HEK293 (cell line): ENCODE results near the gene ETV1.

Experiments
- CTCF ChIA-PET: fragments of 350-600 bp; formaldehyde crosslinking; extraction: SDS; loops from one replicate; lab custom pipeline; 2021; ENCODE audit warnings: antibody characterized with exemption; lab: Yijun Ruan, JAX
- POLR2A ChIA-PET: fragments of 300-600 bp; formaldehyde crosslinking; extraction: SDS; loops from one replicate; lab custom pipeline; 2020; ENCODE audit warnings: antibody characterized with exemption, inconsistent platforms; lab: Yijun Ruan, JAX
- H3K27ac ChIP-seq: fragments of 200-500 bp; sonication (Bioruptor generic); 2 replicates; pipeline ENCODE4 v1.5.1; 2014; ENCODE audit warnings: low read depth, low read length, control low read depth, inconsistent platforms; ENCODE audit errors: extremely low read depth
- H3K36me3 ChIP-seq, 2 experiments: fragments of 200-500 bp in 1 of 2; sonication (Bioruptor generic) in 1 of 2; 1 replicate in 1 of 2; 2 replicates in 1 of 2; pipeline ENCODE4 v1.5.1; 2014 to 2017; ENCODE audit warnings: inconsistent platforms in 2 of 2, low read length in 2 of 2; ENCODE audit not compliant: control insufficient read depth in 2 of 2, insufficient read depth in 1 of 2
- H3K4me1 ChIP-seq: fragments of 200-500 bp; sonication (Bioruptor generic); 2 replicates; pipeline ENCODE4 v1.5.1; 2014; ENCODE audit warnings: mild to moderate bottlenecking, low read length, inconsistent platforms; ENCODE audit not compliant: control insufficient read depth, insufficient read depth
- H3K4me3 ChIP-seq: 2 replicates; pipeline ENCODE4 v1.5.1; 2011; ENCODE audit warnings: low read depth, mild to moderate bottlenecking, control low read depth, low read length, moderate library complexity
- H3K9me3 ChIP-seq: fragments of 200-500 bp; sonication (Bioruptor generic); 2 replicates; pipeline ENCODE4 v1.5.1; 2014; ENCODE audit warnings: low read depth, low read length, inconsistent platforms; ENCODE audit not compliant: control insufficient read depth, insufficient read depth
- MZF1 ChIP-seq: fragments of 450-650 bp; formaldehyde crosslinking; IDR thresholded peaks from 2 replicates; pipeline ENCODE4 v1.5.1; 2017; ENCODE audit warnings: missing biosample characterization, missing genetic modification characterization, borderline replicate concordance
- PRDM6 ChIP-seq: fragments of 450-650 bp; formaldehyde crosslinking; IDR thresholded peaks from 2 replicates; pipeline ENCODE4 v1.5.1; 2017; ENCODE audit warnings: missing biosample characterization, missing genetic modification characterization
- SALL2 ChIP-seq: fragments of 450-650 bp; formaldehyde crosslinking; IDR thresholded peaks from 2 replicates; pipeline ENCODE4 v1.5.0; 2017; ENCODE audit warnings: missing biosample characterization, mild to moderate bottlenecking, missing genetic modification characterization, borderline replicate concordance
- TSHZ1 ChIP-seq: fragments of 450-650 bp; formaldehyde crosslinking; IDR thresholded peaks from 2 replicates; pipeline ENCODE4 v1.5.1; 2016; ENCODE audit warnings: missing biosample characterization, missing genetic modification characterization, borderline replicate concordance
- ZBTB17 ChIP-seq: fragments of 450-650 bp; formaldehyde crosslinking; IDR thresholded peaks from 2 replicates; pipeline ENCODE4 v1.5.1; 2016; ENCODE audit warnings: missing biosample characterization, missing genetic modification characterization
- ZNF140 ChIP-seq: fragments of 450-650 bp; formaldehyde crosslinking; IDR thresholded peaks from 2 replicates; pipeline ENCODE4 v1.5.1; 2016; ENCODE audit warnings: missing biosample characterization, missing genetic modification characterization
- ZNF16 ChIP-seq: fragments of 450-650 bp; formaldehyde crosslinking; IDR thresholded peaks from 2 replicates; pipeline ENCODE4 v1.5.1; 2016; ENCODE audit warnings: low read depth, missing biosample characterization, missing genetic modification characterization
- ZNF223 ChIP-seq: fragments of 450-650 bp; formaldehyde crosslinking; IDR thresholded peaks from 2 replicates; pipeline ENCODE4 v1.5.1; 2016; ENCODE audit warnings: missing biosample characterization, missing genetic modification characterization
- ZNF24 ChIP-seq: fragments of 450-650 bp; formaldehyde crosslinking; IDR thresholded peaks from 2 replicates; pipeline ENCODE4 v1.5.1; 2016; ENCODE audit warnings: missing biosample characterization, missing genetic modification characterization
- ZNF274 ChIP-seq, 2 experiments: fragments of 200-500 bp in 1 of 2; fragments of 450-650 bp in 1 of 2; sonication (Bioruptor generic) in 1 of 2; formaldehyde crosslinking in 1 of 2; IDR thresholded peaks; 2 replicates each; pipeline versions ENCODE4 v1.5.1 to v1.6.1; 2014 to 2016; ENCODE audit warnings: borderline replicate concordance in 1 of 2, inconsistent platforms in 1 of 2, low read length in 1 of 2, missing biosample characterization in 1 of 2, missing genetic modification characterization in 1 of 2
- ZNF350 ChIP-seq: fragments of 450-650 bp; formaldehyde crosslinking; IDR thresholded peaks from 2 replicates; pipeline ENCODE4 v1.5.0; 2017; ENCODE audit warnings: missing biosample characterization, mild to moderate bottlenecking, missing genetic modification characterization
- ZNF362 ChIP-seq: fragments of 450-650 bp; formaldehyde crosslinking; IDR thresholded peaks from 2 replicates; pipeline ENCODE4 v1.5.1; 2016; ENCODE audit warnings: missing biosample characterization, missing genetic modification characterization
- ZNF37A ChIP-seq: fragments of 450-650 bp; IDR thresholded peaks from 2 replicates; pipeline ENCODE4 v1.5.1; 2018; ENCODE audit warnings: missing biosample characterization, missing genetic modification characterization
- ZNF488 ChIP-seq: fragments of 450-650 bp; formaldehyde crosslinking; IDR thresholded peaks from 2 replicates; pipeline ENCODE4 v1.5.1; 2016; ENCODE audit warnings: missing biosample characterization, missing genetic modification characterization
- ZNF521 ChIP-seq: fragments of 450-650 bp; formaldehyde crosslinking; IDR thresholded peaks from 2 replicates; pipeline ENCODE4 v1.5.1; 2017; ENCODE audit warnings: missing biosample characterization, mild to moderate bottlenecking, missing genetic modification characterization
- ZNF529 ChIP-seq: fragments of 450-650 bp; formaldehyde crosslinking; IDR thresholded peaks from 2 replicates; pipeline ENCODE4 v1.5.1; 2017; ENCODE audit warnings: missing genetic modification characterization, missing biosample characterization; ENCODE audit not compliant: insufficient replicate concordance
- ZNF585B ChIP-seq: fragments of 450-650 bp; formaldehyde crosslinking; IDR thresholded peaks from 2 replicates; pipeline ENCODE4 v1.5.1; 2016; ENCODE audit warnings: missing biosample characterization, missing genetic modification characterization
- ZNF596 ChIP-seq: fragments of 450-650 bp; IDR thresholded peaks from 2 replicates; pipeline ENCODE4 v1.5.0; 2018; ENCODE audit warnings: missing biosample characterization, mild to moderate bottlenecking, missing genetic modification characterization, moderate library complexity
- ZNF701 ChIP-seq: fragments of 450-650 bp; formaldehyde crosslinking; IDR thresholded peaks from 2 replicates; pipeline ENCODE4 v1.5.1; 2016; ENCODE audit warnings: missing biosample characterization, missing genetic modification characterization
- ZNF76 ChIP-seq: fragments of 450-650 bp; formaldehyde crosslinking; IDR thresholded peaks from 2 replicates; pipeline ENCODE4; 2016; ENCODE audit warnings: low read depth, missing biosample characterization, missing genetic modification characterization, borderline replicate concordance
- ZNF776 ChIP-seq: fragments of 450-650 bp; formaldehyde crosslinking; IDR thresholded peaks from 2 replicates; pipeline ENCODE4 v1.5.0; 2017; ENCODE audit warnings: missing biosample characterization, missing genetic modification characterization, borderline replicate concordance
- ZNF785 ChIP-seq: fragments of 450-650 bp; formaldehyde crosslinking; IDR thresholded peaks from 2 replicates; pipeline ENCODE4 v1.5.1; 2016; ENCODE audit warnings: missing biosample characterization, missing genetic modification characterization
- TF ChIP-seq, protein P1 (sequence below): fragments of 450-650 bp; formaldehyde crosslinking; IDR thresholded peaks from 2 replicates; pipeline ENCODE4 v1.5.1; 2016; ENCODE audit warnings: missing biosample characterization, missing genetic modification characterization

ETV1 gene

DNA sequence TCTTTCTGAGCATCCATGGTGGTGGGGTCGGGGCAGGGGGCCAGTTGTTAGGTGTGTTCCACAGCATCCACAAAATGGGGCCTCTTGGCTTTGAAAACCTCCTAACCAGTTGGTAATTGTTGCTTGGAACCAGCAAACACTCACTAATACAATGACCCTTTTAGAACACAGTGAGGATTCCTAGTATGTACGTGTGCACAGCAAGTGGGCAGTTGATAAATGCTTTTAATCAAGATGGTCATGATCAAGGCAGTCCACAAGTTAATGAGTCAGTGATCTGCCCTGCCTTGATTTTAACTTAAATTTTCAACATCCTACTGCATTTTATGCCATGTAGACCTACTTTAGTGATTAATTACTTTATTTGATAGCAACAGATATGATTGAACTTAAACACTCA, 103.1 kb downstream of the ETV1 start (continued):
- TF ChIP-seq ZNF521 (tag by site-specific recombination) (no peak), ZNF362 (tag by site-specific recombination) (no peak), ZNF223 (no peak), ZNF24 (no peak), ZNF488 (tag by site-specific recombination) (no peak), TSHZ1 (tag by site-specific recombination) (no peak), ZNF776 (tag by site-specific recombination) (no peak), ZBTB17 (tag by site-specific recombination) (no peak), ZNF701 (tag by site-specific recombination) (no peak)

DNA sequence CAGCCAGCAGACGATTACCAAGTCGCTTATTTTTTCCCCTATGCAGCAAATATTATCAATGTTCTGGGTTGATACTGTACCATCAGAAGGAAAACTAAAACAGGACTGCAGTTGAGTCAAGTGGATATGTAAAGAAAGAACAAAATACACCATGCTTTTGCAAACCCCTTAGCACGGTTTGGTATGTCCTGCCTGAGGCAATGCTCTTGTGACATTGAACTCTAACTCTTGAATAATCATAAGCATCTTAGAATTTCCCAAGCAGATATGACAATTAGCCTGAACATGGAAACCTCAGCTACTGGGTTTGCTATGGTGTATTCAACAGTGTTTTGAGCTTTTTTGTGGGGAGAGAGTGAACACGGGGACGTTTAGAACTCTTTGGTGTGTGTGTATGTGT, 107.4 kb downstream of the ETV1 start:
- CTCF ChIA-PET = no interaction called here
- Histone ChIP-seq H3K4me3 (no peak overlapping the region), H3K9me3 (no peaks in the 10 kb centered on the region), H3K27ac (no peak overlapping the region), H3K4me1 (no peaks in the 10 kb centered on the region; the same call in 1 of the 2 replicates)
- no peak for TF ChIP-seq ZNF529 (tag by site-specific recombination)
- TF ChIP-seq, all 188 proteins: peak for 0
- H3K36me3 ChIP-seq = no peaks in the 10 kb centered on the region
- POLR2A ChIA-PET = no interaction called here

- CTCF ChIA-PET = no interaction called here
- TF ChIP-seq ZNF350 (tag by site-specific recombination) = no peak
- no peak for TF ChIP-seq ZNF37A (tag by site-specific recombination)
- no peak for TF ChIP-seq SALL2 (tag by site-specific recombination)
- no peak for TF ChIP-seq ZNF521 (tag by site-specific recombination)
- no peak for TF ChIP-seq ZNF140 (tag by site-specific recombination)
- no peak for TF ChIP-seq ZNF585B
- TF ChIP-seq ZNF785 = no peak
- TF ChIP-seq, protein P1, sequence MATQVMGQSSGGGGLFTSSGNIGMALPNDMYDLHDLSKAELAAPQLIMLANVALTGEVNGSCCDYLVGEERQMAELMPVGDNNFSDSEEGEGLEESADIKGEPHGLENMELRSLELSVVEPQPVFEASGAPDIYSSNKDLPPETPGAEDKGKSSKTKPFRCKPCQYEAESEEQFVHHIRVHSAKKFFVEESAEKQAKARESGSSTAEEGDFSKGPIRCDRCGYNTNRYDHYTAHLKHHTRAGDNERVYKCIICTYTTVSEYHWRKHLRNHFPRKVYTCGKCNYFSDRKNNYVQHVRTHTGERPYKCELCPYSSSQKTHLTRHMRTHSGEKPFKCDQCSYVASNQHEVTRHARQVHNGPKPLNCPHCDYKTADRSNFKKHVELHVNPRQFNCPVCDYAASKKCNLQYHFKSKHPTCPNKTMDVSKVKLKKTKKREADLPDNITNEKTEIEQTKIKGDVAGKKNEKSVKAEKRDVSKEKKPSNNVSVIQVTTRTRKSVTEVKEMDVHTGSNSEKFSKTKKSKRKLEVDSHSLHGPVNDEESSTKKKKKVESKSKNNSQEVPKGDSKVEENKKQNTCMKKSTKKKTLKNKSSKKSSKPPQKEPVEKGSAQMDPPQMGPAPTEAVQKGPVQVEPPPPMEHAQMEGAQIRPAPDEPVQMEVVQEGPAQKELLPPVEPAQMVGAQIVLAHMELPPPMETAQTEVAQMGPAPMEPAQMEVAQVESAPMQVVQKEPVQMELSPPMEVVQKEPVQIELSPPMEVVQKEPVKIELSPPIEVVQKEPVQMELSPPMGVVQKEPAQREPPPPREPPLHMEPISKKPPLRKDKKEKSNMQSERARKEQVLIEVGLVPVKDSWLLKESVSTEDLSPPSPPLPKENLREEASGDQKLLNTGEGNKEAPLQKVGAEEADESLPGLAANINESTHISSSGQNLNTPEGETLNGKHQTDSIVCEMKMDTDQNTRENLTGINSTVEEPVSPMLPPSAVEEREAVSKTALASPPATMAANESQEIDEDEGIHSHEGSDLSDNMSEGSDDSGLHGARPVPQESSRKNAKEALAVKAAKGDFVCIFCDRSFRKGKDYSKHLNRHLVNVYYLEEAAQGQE (tag by site-specific recombination) = no peak
- no peak for TF ChIP-seq ZNF596 (tag by site-specific recombination)
- TF ChIP-seq ZNF76 (tag by site-specific recombination) = no peak
- TF ChIP-seq ZNF274 (IDR thresholded peaks at IDR 0.05; ENCODE audit: low read length) = no peak
- no peak for TF ChIP-seq ZNF274 (tag by site-specific recombination; IDR thresholded peaks at IDR 0.05; ENCODE audit: borderline replicate concordance)
- no peak for TF ChIP-seq MZF1
- TF ChIP-seq PRDM6 (tag by site-specific recombination) = no peak
- TF ChIP-seq ZNF16 (tag by site-specific recombination) = no peak
Measured at GRCh38 chr7:13880789-13881188, 108.7 kb downstream of the ETV1 start.

More at GRCh38 chr7:13880789-13881188, 108.7 kb downstream of the ETV1 start:
- POLR2A ChIA-PET = no interaction called here
- no peak overlapping the region for H3K4me3 ChIP-seq
- no peaks in the 10 kb centered on the region for H3K36me3 ChIP-seq
- no peaks in the 10 kb centered on the region for H3K9me3 ChIP-seq
- no peaks in the 10 kb centered on the region for H3K4me1 ChIP-seq
- no peak overlapping the region for H3K27ac ChIP-seq
